Ascending aorta (tissue), 2 donors: ENCODE results near the gene SH2D6. TPM values are rescaled to one million over a fixed set of nuclear protein-coding genes. Genes with fewer than 3 reads are reported as not detected.

Source experiments
- DNase-seq, 2 donors: peaks; one replicate each; pipeline ENCODE4 v3.0.0-alpha.2; 2019; ENCODE audit warnings: low spot score in 2 of 2
- H3K27ac ChIP-seq, 2 donors: fragments of 200-600 bp; sonication (generic); one replicate each; pipeline ENCODE4 v1.5.1; 2016 to 2017; ENCODE audit warnings: mild to moderate bottlenecking in 1 of 2
- H3K27me3 ChIP-seq: fragments of 200-600 bp; sonication (generic); one replicate; pipeline ENCODE4 v1.5.1; 2017
- H3K36me3 ChIP-seq, 2 donors: fragments of 200-600 bp; sonication (generic); one replicate each; pipeline ENCODE4 v1.5.1; 2016
- H3K4me1 ChIP-seq, 2 donors: fragments of 200-600 bp; sonication (generic); one replicate each; pipeline ENCODE4 v1.5.1; 2016 to 2017; ENCODE audit warnings: mild to moderate bottlenecking in 1 of 2
- H3K4me3 ChIP-seq, 2 donors: fragments of 200-600 bp; sonication (generic); one replicate each; pipeline ENCODE4 v1.5.1; 2016 to 2017; ENCODE audit warnings: mild to moderate bottlenecking in 1 of 2
- H3K9me3 ChIP-seq, 2 donors: fragments of 200-600 bp; sonication (generic); one replicate each; pipeline ENCODE4 v1.5.1; 2016
- CTCF ChIP-seq, 3 experiments: fragments of 200-600 bp in 2 of 3; fragments of 450-650 bp in 1 of 3; sonication (generic) in 2 of 3; IDR thresholded peaks; one replicate each; pipeline ENCODE4 v1.5.1; 2016 to 2019; ENCODE audit warnings: antibody characterized with exemption in 3 of 3, mild to moderate bottlenecking in 1 of 3, moderate library complexity in 1 of 3
- intact Hi-C: fragments of 100-400 bp; cut with DNase I; formaldehyde crosslinking; loops from one replicate; pipeline ENCODE4 v1.15.1; 2023
- total RNA-seq: library from RNA; depleted of rRNA; stranded (reverse); fragments of >200 nt; gene quantifications from one replicate; pipeline ENCODE4 v1.1.0, GENCODE V29; 2016

Gene SH2D6
- total RNA-seq, 1 donor from 2014 or later, result not detected

GRCh38 chr2:85427300-85427835 is 8.9 kb downstream of the SH2D6 start:
- Histone ChIP-seq H3K9me3 (no peaks in the 10 kb centered on the region), H3K36me3 (no peaks in the 10 kb centered on the region), H3K4me3 (no peak overlapping the region), H3K27me3 (no peaks in the 10 kb centered on the region), H3K27ac (no peak overlapping the region), H3K4me1 (peaks cover 0 to 2% of the 10 kb centered on the region in 2 donors)
- DNase-seq, result no peak
- no peak for TF ChIP-seq CTCF (IDR thresholded peaks at IDR 0.05)
- intact Hi-C loops, result no loop called here

GRCh38 chr2:85428343-85428881 is 9.9 kb downstream of the SH2D6 start:
- DNase-seq, result no peak
- intact Hi-C loops, result no loop called here
- H3K36me3 ChIP-seq, result no peaks in the 10 kb centered on the region
- no peaks in the 10 kb centered on the region for H3K27me3 ChIP-seq
- H3K4me3 ChIP-seq, result no peak overlapping the region
- no peak overlapping the region for H3K27ac ChIP-seq
- H3K4me1 ChIP-seq, result peaks cover 0 to 2% of the 10 kb centered on the region in 2 donors
- no peak for TF ChIP-seq CTCF (IDR thresholded peaks at IDR 0.05)
- H3K9me3 ChIP-seq, result no peaks in the 10 kb centered on the region

GRCh38 chr2:85429213-85429923 is 10.9 kb downstream of the SH2D6 start:
- Histone ChIP-seq H3K4me3 (no peak overlapping the region), H3K4me1 (peaks cover 0 to 9% of the 10 kb centered on the region in 2 donors), H3K9me3 (no peaks in the 10 kb centered on the region), H3K27me3 (no peaks in the 10 kb centered on the region), H3K27ac (no peak overlapping the region), H3K36me3 (no peaks in the 10 kb centered on the region)
- DNase-seq, result no peak
- intact Hi-C loops, result no loop called here
- TF ChIP-seq CTCF (IDR thresholded peaks at IDR 0.05), result no peak

DNA sequence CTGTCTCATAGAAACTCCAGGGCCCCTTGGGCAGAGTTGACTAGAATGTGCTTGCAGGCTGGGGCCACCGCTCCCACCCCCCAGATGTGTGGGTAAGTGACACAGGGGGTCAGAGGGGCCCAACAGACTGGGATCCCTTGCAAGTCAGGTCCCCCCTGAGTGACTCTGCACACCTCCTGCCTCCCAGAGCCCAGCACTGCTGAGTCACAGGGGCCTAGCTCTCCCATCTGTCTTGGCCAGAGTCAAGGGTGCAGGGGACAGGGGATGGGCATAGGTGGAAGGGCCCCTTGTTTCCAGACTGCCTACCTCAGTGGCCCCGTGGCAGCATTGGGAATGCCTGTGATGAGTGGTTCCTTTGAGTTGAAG is 11.4 kb downstream of the SH2D6 start:
- H3K27ac ChIP-seq, result no peak overlapping the region
- H3K9me3 ChIP-seq, result no peaks in the 10 kb centered on the region
- no peaks in the 10 kb centered on the region for H3K27me3 ChIP-seq
- no peak for DNase-seq
- intact Hi-C loops, result no loop called here
- no peak overlapping the region for H3K4me3 ChIP-seq
- H3K36me3 ChIP-seq, result no peaks in the 10 kb centered on the region
- H3K4me1 ChIP-seq, result peaks cover 0 to 9% of the 10 kb centered on the region in 2 donors
- TF ChIP-seq CTCF (IDR thresholded peaks at IDR 0.05), result no peak

DNA sequence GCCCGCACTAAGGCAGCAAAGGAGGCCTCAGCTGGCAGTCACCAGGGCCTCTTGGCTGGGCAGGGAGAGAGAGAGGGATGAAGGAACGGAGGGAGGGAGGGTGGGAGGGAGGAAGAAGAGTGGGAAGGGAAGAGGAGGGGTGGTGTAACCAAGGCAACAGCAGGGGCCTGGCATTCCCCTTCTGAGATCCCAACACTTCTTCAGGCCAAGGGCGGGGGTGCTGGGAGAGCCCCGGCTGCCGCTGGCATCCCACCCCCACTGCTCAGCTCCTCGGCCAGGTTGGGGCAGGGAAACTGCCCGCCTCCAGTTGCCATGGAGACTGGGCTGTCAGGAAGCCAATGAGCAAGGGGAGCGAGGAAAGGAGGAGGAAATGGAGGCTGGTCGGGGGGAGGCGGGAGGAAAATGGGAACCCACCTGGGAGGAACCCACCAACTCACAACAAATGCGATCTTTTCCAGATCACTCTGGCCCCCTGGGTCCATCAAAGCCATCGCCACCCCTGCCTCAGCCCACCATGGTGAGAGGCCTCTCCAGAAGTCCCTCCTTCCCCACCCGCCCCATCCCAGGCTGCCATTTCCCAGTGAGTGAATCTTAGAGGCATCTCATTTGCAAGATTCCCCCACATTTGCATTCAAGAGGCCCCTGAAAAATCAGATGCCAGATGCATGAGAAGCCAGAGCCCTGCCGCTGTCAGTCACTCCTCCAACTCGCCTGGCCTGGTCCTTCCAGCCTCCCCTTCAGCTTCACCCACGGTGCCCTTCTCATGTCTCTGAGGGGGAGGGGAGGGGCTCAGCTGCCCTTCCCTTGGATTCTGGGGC is 12.4 kb downstream of the SH2D6 start:
- Histone ChIP-seq H3K27me3 (no peaks in the 10 kb centered on the region), H3K27ac (no peak overlapping the region), H3K4me1 (peaks cover 0 to 9% of the 10 kb centered on the region in 2 donors), H3K36me3 (no peaks in the 10 kb centered on the region), H3K4me3 (no peak overlapping the region), H3K9me3 (no peaks in the 10 kb centered on the region)
- TF ChIP-seq CTCF (IDR thresholded peaks at IDR 0.05), result no peak
- DNase-seq, result no peak
- intact Hi-C loops, result no loop called here
